CD4-positive, alpha-beta T cell (primary cell): Measurements from ENCODE around the gene CROCC2. TPM values are rescaled to one million over a fixed set of nuclear protein-coding genes. Genes with fewer than 3 reads are reported as not detected.

Source experiments
- ATAC-seq: fragments of 200-7000 bp; cut with Tn5 transposase; one replicate; pipeline ENCODE4 v1.10.0; 2022; ENCODE audit warnings: mild to moderate bottlenecking; ENCODE audit not compliant: poor library complexity
- CTCF ChIA-PET: fragments of 350-600 bp; sonication (Branson Sonifier 250); formaldehyde crosslinking; loops from one replicate; lab custom pipeline; 2021; ENCODE audit warnings: antibody characterized with exemption, inconsistent platforms; lab: Charles Lee
- POLR2A ChIA-PET: fragments of 350-600 bp; sonication (Branson Sonifier 250); formaldehyde crosslinking; loops from one replicate; lab custom pipeline; 2021; ENCODE audit warnings: antibody characterized with exemption, inconsistent platforms; lab: Charles Lee
- DNase-seq, 14 experiments: peaks; one replicate each; pipeline ENCODE4 v3.0.0-alpha.2; 2013 to 2020; ENCODE audit warnings: mixed read lengths in 2 of 14
- H3K27ac ChIP-seq, 2 donors: one replicate each; pipeline versions ENCODE4 v1.5.1 to v1.7.0; 2013; ENCODE audit warnings: low read length in 2 of 2, low read depth in 1 of 2, mild to moderate bottlenecking in 1 of 2
- H3K27me3 ChIP-seq, 2 experiments: 1 replicate in 1 of 2; 2 replicates in 1 of 2; pipeline versions ENCODE4 v1.6.1 to v1.7.0; 2013; ENCODE audit warnings: low read length in 2 of 2, control low read depth in 1 of 2, mild to moderate bottlenecking in 1 of 2, moderate library complexity in 1 of 2; ENCODE audit not compliant: insufficient read depth in 2 of 2, control insufficient read depth in 1 of 2
- H3K36me3 ChIP-seq: one replicate; pipeline ENCODE4 v1.6.1; 2013; ENCODE audit warnings: low read length, control low read depth; ENCODE audit not compliant: insufficient read depth
- H3K4me1 ChIP-seq: one replicate; pipeline ENCODE4 v1.6.1; 2013; ENCODE audit warnings: low read length, control low read depth; ENCODE audit not compliant: insufficient read depth
- H3K4me3 ChIP-seq: one replicate; pipeline ENCODE4 v1.5.1; 2013; ENCODE audit warnings: mild to moderate bottlenecking, low read length, moderate library complexity
- H3K9me3 ChIP-seq, 2 experiments: 1 replicate in 1 of 2; 2 replicates in 1 of 2; pipeline versions ENCODE4 v1.6.1 to v1.7.0; 2013; ENCODE audit warnings: low read length in 2 of 2, mild to moderate bottlenecking in 2 of 2, control low read depth in 1 of 2, moderate library complexity in 1 of 2; ENCODE audit not compliant: control insufficient read depth in 1 of 2, insufficient read depth in 1 of 2
- H3K27ac Mint-ChIP-seq: one replicate; pipeline ENCODE4 v1.8.0; 2020; ENCODE audit warnings: mixed read lengths
- H3K27me3 Mint-ChIP-seq: one replicate; pipeline ENCODE4 v1.8.0; 2021; ENCODE audit warnings: mixed read lengths
- H3K36me3 Mint-ChIP-seq: one replicate; pipeline ENCODE4 v1.8.0; 2021; ENCODE audit warnings: low read depth, mixed read lengths
- H3K4me1 Mint-ChIP-seq: one replicate; pipeline ENCODE4 v1.8.0; 2021; ENCODE audit warnings: low read depth, mixed read lengths
- H3K4me3 Mint-ChIP-seq: one replicate; pipeline ENCODE4 v1.8.0; 2020; ENCODE audit warnings: mild to moderate bottlenecking, mixed read lengths
- H3K9me3 Mint-ChIP-seq: one replicate; pipeline ENCODE4 v1.8.0; 2020; ENCODE audit warnings: mixed read lengths
- CTCF ChIP-seq: fragments of 200-600 bp; IDR thresholded peaks from one replicate; pipeline ENCODE4 v1.8.0; 2022; ENCODE audit warnings: antibody characterized with exemption, mild to moderate bottlenecking
- intact Hi-C, 2 experiments: fragments of 100-400 bp; cut with DNase I in 1 of 2; cut with micrococcal nuclease in 1 of 2; formaldehyde crosslinking; loops; one replicate each; pipeline versions ENCODE4 v1.15.1 to v1.9.0; 2023 to 2025; cut with DNase I, micrococcal nuclease
- total RNA-seq, 174 experiments: library from RNA in 2 of 174; stranded (reverse) in 2 of 174; gene quantifications; one replicate each; pipeline ENCODE4 v1.2.3 and lab custom pipeline; 2021 to 2026

Gene CROCC2
- total RNA-seq, 2 experiments from 2014 or later, result not detected

DNA sequence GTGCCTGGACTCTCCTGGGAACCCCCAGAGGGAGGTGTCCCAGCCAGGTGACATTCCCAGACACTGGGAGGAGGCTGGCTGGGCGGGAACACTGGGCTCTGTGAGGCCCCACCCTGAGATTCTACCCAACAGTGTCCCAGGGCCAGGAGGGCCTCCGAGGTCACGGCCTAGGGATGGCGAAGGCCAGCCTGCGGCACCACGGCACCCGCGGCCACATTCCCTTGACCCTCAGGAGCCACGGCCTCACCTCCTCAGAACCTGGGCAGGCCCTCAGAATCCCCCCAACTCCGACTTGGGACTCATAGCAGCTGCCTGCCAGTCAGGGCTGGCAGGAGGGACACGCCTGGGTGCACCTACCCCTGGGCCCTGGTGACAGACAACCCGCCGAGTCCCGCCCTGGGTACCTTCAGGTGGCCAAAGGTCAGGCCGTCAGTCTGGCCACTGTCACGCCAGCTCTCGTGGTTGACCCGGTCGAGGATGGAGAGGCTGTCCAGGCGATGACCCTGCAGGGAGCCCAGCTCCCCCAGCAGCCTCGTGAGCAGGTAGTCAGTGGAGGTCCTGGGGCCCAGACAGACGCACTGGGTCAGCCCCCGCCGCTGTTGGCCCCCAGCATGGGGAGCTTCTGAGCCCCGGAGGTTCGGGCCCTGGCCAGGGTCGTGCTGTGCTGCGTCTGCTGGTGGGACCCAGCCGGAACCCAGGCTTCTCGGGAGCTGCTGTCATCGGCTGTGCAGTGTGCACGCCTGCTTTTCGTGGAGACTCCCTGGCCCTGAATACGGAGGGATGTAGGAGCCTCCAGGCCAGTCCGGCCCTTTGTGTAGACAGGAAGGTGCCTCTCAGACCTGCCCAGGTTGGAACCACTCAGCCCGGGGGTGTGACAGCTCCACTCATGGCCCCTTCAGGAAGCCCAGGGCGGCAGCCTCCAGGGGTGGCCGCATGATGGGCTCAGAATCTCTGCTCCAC lies 16.3 kb upstream of the CROCC2 start:
- H3K27me3 Mint-ChIP-seq, result peaks cover 5% of the 10 kb centered on the region
- ATAC-seq (no peak), DNase-seq (no peak)
- CTCF ChIA-PET, result no interaction called here
- no peak for TF ChIP-seq CTCF
- no peak overlapping the region for H3K4me3 Mint-ChIP-seq
- Histone ChIP-seq H3K4me3 (no peak overlapping the region), H3K27ac (no peak overlapping the region), H3K4me1 (no peaks in the 10 kb centered on the region), H3K27me3 (no peaks in the 10 kb centered on the region), H3K9me3 (no peaks in the 10 kb centered on the region), H3K36me3 (no peaks in the 10 kb centered on the region)
- no peaks in the 10 kb centered on the region for H3K36me3 Mint-ChIP-seq
- H3K27ac Mint-ChIP-seq, result no peak overlapping the region
- H3K4me1 Mint-ChIP-seq, result no peaks in the 10 kb centered on the region
- POLR2A ChIA-PET, result no interaction called here
- intact Hi-C loops, result loop anchor here in 1 of 2 experiments (10.0 kb wide), 1 partner anchor 95 kb away; no protein-coding TSS in a partner anchor
- H3K9me3 Mint-ChIP-seq, result no peaks in the 10 kb centered on the region

DNA sequence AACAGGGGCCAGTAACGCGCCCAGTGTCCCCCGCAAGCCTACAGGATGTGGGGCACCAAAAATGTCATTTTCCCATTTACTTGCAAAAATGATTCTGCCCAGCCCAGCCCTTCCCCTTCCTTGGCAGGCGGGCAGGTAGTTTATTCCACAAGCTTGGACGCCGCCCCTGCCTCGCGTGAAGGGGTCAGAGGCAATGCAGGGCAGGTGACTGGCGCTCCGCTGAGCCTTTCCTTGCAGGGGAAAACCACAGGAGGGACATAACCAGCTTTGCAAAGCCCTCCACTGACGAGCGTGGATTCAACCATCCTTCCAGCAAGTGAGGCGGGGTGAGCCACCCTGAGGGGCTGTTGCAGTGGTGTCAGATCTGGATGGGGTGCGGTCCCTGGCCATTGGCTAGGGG lies 15.4 kb upstream of the CROCC2 start:
- intact Hi-C loops, result no loop called here
- no peak overlapping the region for H3K4me3 ChIP-seq
- POLR2A ChIA-PET, result no interaction called here
- Mint-ChIP-seq H3K4me1 (no peaks in the 10 kb centered on the region), H3K9me3 (no peaks in the 10 kb centered on the region), H3K27ac (no peak overlapping the region), H3K4me3 (no peak overlapping the region), H3K36me3 (no peaks in the 10 kb centered on the region), H3K27me3 (peaks cover 3% of the 10 kb centered on the region)
- H3K27me3 ChIP-seq, result no peaks in the 10 kb centered on the region
- CTCF ChIA-PET, result no interaction called here
- ATAC-seq (no peak), DNase-seq (no peak)
- H3K27ac ChIP-seq, result no peak overlapping the region
- no peaks in the 10 kb centered on the region for H3K9me3 ChIP-seq
- TF ChIP-seq CTCF, result no peak
- no peaks in the 10 kb centered on the region for H3K4me1 ChIP-seq
- no peaks in the 10 kb centered on the region for H3K36me3 ChIP-seq

- no peaks in the 10 kb centered on the region for H3K27me3 ChIP-seq
- no peak for TF ChIP-seq CTCF
- CTCF ChIA-PET, result no interaction called here
- H3K36me3 ChIP-seq, result no peaks in the 10 kb centered on the region
- Mint-ChIP-seq H3K4me3 (no peak overlapping the region), H3K36me3 (no peaks in the 10 kb centered on the region), H3K27ac (no peak overlapping the region), H3K4me1 (no peaks in the 10 kb centered on the region), H3K9me3 (no peaks in the 10 kb centered on the region), H3K27me3 (no peaks in the 10 kb centered on the region)
- H3K4me1 ChIP-seq, result no peaks in the 10 kb centered on the region
- DNase-seq, result no peak
- no peak overlapping the region for H3K4me3 ChIP-seq
- POLR2A ChIA-PET, result no interaction called here
- H3K27ac ChIP-seq, result no peak overlapping the region
- no peak for ATAC-seq
- intact Hi-C loops, result no loop called here
- no peaks in the 10 kb centered on the region for H3K9me3 ChIP-seq
These were observed 14.4 kb upstream of the CROCC2 start for GRCh38 chr2:240891492-240892340.
